Activated T-cell treated with anti-CD3 and anti-CD28 coated beads, Interleukin-2, amount 50 U/mL, for 24 hours (primary cell): ENCODE measurements around the gene PIK3R5.

Source experiments
- DNase-seq: peaks from one replicate; pipeline ENCODE4 v3.0.0-alpha.2; 2020
- H3K27ac Mint-ChIP-seq: 2 replicates; pipeline ENCODE4 v1.8.0; 2020; ENCODE audit warnings: mild to moderate bottlenecking, mixed read lengths
- H3K27me3 Mint-ChIP-seq: 2 replicates; pipeline ENCODE4 v1.8.0; 2020; ENCODE audit warnings: mixed read lengths
- H3K36me3 Mint-ChIP-seq: 2 replicates; pipeline ENCODE4 v1.8.0; 2020; ENCODE audit warnings: low read depth, mixed read lengths
- H3K4me1 Mint-ChIP-seq: 2 replicates; pipeline ENCODE4 v1.8.0; 2020; ENCODE audit warnings: low read depth, mixed read lengths
- H3K4me3 Mint-ChIP-seq: 2 replicates; pipeline ENCODE4 v1.8.0; 2020; ENCODE audit warnings: mild to moderate bottlenecking, moderate library complexity, mixed read lengths
- H3K9me3 Mint-ChIP-seq: 2 replicates; pipeline ENCODE4 v1.8.0; 2020; ENCODE audit warnings: mixed read lengths

The PIK3R5 gene

DNA sequence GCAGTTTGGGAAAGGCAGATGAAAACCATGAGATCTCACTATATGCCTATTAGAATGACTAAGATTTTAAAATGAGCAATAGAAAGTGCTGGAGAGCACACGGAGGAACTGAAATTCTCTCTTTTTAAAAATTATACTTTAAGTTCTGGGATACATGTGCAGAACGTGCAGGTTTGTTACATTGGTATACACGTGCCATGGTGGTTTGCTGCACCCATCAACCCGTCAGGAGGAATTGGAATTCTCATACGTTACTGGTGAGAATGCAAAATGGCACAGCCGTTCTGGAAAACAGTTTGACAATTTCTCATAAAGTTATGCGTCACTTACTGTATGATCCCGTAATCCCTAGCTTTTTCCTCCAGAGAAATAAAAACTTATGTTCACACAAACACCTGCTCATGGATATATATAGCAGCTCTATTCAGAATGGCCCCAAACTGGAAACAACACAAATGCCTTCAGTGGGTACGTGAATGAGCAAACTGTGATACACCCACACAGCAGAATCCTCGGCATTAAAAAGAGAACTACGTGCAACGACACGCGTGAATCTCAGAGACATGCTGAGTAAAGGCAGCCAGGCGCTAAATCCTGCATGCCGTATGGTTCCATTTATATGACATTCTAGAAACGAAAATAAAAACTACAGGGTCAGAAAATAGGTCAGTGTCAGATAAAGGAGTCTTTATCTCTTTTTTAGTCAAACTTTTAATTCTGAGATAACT, 109.9 kb downstream of the PIK3R5 start:
- Mint-ChIP-seq H3K36me3 (no peaks in the 10 kb centered on the region), H3K27ac (no peak overlapping the region), H3K4me3 (no peak overlapping the region)

DNA sequence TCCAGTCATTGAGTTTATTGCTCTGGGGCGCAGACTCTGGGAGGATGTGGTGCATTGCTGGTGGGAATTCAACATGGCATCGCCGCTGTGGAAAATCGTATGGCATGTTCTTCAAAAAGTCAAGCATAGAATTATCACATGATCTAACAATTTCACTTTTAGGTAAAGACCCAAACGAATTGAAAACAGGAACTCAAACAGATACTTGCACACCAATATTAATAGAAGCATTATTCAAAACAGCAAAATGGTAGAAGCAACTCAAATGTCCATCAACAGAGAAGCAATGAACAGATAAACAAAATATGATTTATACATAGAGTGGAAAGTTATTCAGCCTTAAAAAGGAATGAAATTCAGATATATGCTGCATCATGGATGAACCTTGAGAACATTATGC, 113.9 kb downstream of the PIK3R5 start:
- no peak for DNase-seq
- Mint-ChIP-seq H3K4me3 (no peak overlapping the region), H3K9me3 (no peaks in the 10 kb centered on the region), H3K4me1 (peaks cover 19% of the 10 kb centered on the region), H3K27ac (no peak overlapping the region), H3K36me3 (no peaks in the 10 kb centered on the region), H3K27me3 (no peaks in the 10 kb centered on the region)

More for the DNA sequence above, 109.9 kb downstream of the PIK3R5 start:
- DNase-seq: no peak
- no peaks in the 10 kb centered on the region for H3K9me3 Mint-ChIP-seq
- H3K27me3 Mint-ChIP-seq: no peaks in the 10 kb centered on the region
- H3K4me1 Mint-ChIP-seq: peaks cover 44% of the 10 kb centered on the region

GRCh38 chr17:8849311-8850041, 116.0 kb downstream of the PIK3R5 start:
- no peak for DNase-seq
- Mint-ChIP-seq H3K9me3 (no peaks in the 10 kb centered on the region), H3K4me3 (no peak overlapping the region), H3K4me1 (peaks cover 5% of the 10 kb centered on the region), H3K27ac (no peak overlapping the region), H3K27me3 (no peaks in the 10 kb centered on the region), H3K36me3 (no peaks in the 10 kb centered on the region)

DNA sequence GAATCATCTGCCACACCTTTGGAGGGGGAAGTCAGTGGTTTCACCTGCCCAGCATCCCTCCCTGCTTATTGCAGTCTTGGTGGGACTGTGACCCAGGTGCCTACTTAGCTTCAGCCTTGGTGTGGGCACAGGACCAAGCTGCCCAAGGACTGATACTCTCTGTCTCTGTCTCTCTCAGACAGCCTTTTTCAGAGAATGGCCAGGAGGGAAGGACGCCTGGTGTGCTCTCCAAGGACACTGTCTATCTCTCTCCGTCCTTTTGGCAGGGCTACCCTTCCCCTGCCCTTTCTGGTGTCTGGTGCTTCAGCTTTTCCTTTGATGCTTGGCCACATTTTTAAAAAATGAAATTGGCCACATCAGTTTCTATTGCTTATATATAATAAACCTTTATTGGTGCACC, 117.6 kb downstream of the PIK3R5 start:
- peaks cover 5% of the 10 kb centered on the region for H3K4me1 Mint-ChIP-seq
- no peak overlapping the region for H3K27ac Mint-ChIP-seq
- no peak for DNase-seq
- H3K4me3 Mint-ChIP-seq: no peak overlapping the region
- H3K9me3 Mint-ChIP-seq: no peaks in the 10 kb centered on the region
- no peaks in the 10 kb centered on the region for H3K27me3 Mint-ChIP-seq
- H3K36me3 Mint-ChIP-seq: no peaks in the 10 kb centered on the region

- Mint-ChIP-seq H3K9me3 (no peaks in the 10 kb centered on the region), H3K36me3 (no peaks in the 10 kb centered on the region), H3K4me1 (peaks cover 5% of the 10 kb centered on the region), H3K4me3 (no peak overlapping the region), H3K27me3 (no peaks in the 10 kb centered on the region), H3K27ac (no peak overlapping the region)
- DNase-seq: no peak
Measured at GRCh38 chr17:8846768-8847211, 118.7 kb downstream of the PIK3R5 start.

GRCh38 chr17:8844229-8845218, 121.0 kb downstream of the PIK3R5 start:
- H3K36me3 Mint-ChIP-seq: no peaks in the 10 kb centered on the region
- no peaks in the 10 kb centered on the region for H3K27me3 Mint-ChIP-seq
- DNase-seq: no peak
- peaks cover 5% of the 10 kb centered on the region for H3K4me1 Mint-ChIP-seq
- H3K9me3 Mint-ChIP-seq: no peaks in the 10 kb centered on the region
- no peak overlapping the region for H3K4me3 Mint-ChIP-seq
- no peak overlapping the region for H3K27ac Mint-ChIP-seq

GRCh38 chr17:8843344-8843743, 122.2 kb downstream of the PIK3R5 start:
- Mint-ChIP-seq H3K9me3 (no peaks in the 10 kb centered on the region), H3K27me3 (no peaks in the 10 kb centered on the region), H3K4me3 (no peak overlapping the region), H3K27ac (no peak overlapping the region), H3K36me3 (no peaks in the 10 kb centered on the region), H3K4me1 (peaks cover 5% of the 10 kb centered on the region)
- no peak for DNase-seq

GRCh38 chr17:8841844-8842243, 123.7 kb downstream of the PIK3R5 start:
- H3K9me3 Mint-ChIP-seq: no peaks in the 10 kb centered on the region
- no peak for DNase-seq

GRCh38 chr17:8839410-8839935, 126.0 kb downstream of the PIK3R5 start:
- Mint-ChIP-seq H3K27ac (no peak overlapping the region), H3K36me3 (no peaks in the 10 kb centered on the region), H3K4me1 (no peaks in the 10 kb centered on the region), H3K4me3 (no peak overlapping the region), H3K9me3 (no peaks in the 10 kb centered on the region), H3K27me3 (no peaks in the 10 kb centered on the region)
- DNase-seq: no peak

More at GRCh38 chr17:8841844-8842243, 123.7 kb downstream of the PIK3R5 start:
- Mint-ChIP-seq H3K27me3 (no peaks in the 10 kb centered on the region), H3K4me1 (peaks cover 1% of the 10 kb centered on the region), H3K36me3 (no peaks in the 10 kb centered on the region), H3K4me3 (no peak overlapping the region), H3K27ac (no peak overlapping the region)

DNA sequence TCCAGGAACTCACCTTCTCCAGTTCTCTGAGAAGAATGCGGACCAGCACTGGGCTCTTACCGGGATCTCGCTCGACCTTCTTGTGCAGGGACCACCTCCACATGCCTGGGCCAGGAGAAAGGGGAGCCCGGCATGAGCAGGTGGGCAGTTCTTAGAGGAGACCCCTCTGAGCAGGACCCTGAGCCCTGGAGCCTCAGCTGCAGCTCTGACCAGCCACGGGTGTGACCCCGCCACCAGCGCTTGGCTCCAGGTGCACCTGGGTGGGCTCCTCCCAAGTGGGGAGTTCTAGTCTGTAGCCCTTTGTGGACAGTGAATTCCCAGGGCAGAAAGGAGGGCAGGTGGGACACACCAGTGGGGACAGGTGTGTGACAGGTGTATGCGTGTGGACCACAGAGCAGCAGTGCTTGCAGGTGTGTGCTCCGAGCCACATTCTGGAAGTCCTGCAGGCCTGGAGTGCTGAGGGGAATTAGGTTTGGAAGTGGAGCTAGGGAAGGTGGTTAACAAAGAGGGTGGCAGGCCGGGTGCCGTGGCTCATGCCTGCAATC, 126.9 kb downstream of the PIK3R5 start:
- H3K4me1 Mint-ChIP-seq: no peaks in the 10 kb centered on the region
- no peak overlapping the region for H3K27ac Mint-ChIP-seq
- no peak for DNase-seq
- no peaks in the 10 kb centered on the region for H3K36me3 Mint-ChIP-seq
- no peaks in the 10 kb centered on the region for H3K9me3 Mint-ChIP-seq
- no peaks in the 10 kb centered on the region for H3K27me3 Mint-ChIP-seq
- no peak overlapping the region for H3K4me3 Mint-ChIP-seq

DNA sequence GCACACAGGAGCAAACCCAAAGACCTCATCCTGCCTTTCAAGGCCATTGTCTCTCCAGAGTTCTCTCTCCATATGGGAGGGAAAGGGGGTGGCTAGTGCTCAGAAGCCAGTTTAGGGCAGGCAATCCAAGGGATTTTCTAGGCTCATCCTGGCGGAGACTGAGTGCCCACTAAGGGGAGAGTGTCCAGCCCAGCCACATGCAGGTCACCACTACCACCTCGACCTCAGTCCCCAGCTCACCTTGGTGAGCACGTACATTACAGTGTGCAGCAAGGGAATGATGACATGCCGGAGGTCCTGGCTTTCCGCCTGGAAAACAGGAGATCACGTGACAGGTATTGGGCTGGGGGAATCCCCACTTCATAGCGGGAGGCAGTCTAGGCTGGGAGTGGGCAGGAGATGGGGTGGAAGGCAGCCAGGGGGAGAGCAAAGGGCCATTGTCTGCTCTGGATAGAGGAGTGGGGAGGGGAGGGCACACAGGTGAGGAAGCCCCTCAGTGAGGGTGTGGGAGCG, 127.9 kb downstream of the PIK3R5 start:
- Mint-ChIP-seq H3K4me1 (no peaks in the 10 kb centered on the region), H3K9me3 (no peaks in the 10 kb centered on the region), H3K4me3 (no peak overlapping the region), H3K27me3 (no peaks in the 10 kb centered on the region), H3K36me3 (no peaks in the 10 kb centered on the region), H3K27ac (no peak overlapping the region)
- no peak for DNase-seq

- no peak overlapping the region for H3K27ac Mint-ChIP-seq
- no peak for DNase-seq
- H3K9me3 Mint-ChIP-seq: no peaks in the 10 kb centered on the region
- H3K4me1 Mint-ChIP-seq: no peaks in the 10 kb centered on the region
- H3K4me3 Mint-ChIP-seq: no peak overlapping the region
- no peaks in the 10 kb centered on the region for H3K27me3 Mint-ChIP-seq
- H3K36me3 Mint-ChIP-seq: no peaks in the 10 kb centered on the region
Measured at GRCh38 chr17:8836821-8837562, 128.5 kb downstream of the PIK3R5 start.

DNA sequence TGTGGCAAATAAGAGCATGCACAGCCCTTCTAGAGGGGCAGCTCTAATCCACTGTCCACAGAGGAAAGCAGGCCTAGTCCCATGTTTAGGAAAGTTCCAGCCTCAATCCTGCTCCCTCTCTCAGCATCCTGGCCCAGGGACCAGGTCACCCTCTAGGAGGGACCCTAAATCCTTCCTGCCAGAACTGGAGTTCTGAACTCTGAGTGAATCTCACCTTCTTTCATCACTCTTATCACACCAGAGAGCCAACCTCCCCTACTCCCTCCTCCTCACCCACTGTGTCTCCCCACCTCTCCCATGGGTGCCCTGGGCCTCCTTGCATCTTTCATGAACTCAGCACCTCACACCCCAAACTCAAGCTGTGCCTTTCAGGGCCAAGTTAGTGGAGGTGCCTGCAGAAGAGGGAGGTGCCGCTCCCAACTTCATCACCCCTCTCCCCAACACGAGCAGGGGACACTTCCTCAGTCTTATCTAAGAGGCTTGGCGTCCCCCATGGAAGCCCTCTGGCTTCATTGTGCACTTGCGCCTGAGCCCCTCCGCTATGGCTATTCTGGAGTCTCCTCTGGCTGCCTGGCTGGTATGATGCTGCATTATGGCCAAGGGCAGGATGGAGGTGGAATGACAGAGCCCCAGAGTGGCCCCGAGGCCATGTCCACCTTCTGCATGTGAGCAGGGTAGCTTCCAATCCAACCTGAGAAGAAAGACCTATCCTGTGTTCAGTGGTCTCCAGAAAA, 129.7 kb downstream of the PIK3R5 start:
- no peak for DNase-seq
- Mint-ChIP-seq H3K27me3 (no peaks in the 10 kb centered on the region), H3K4me3 (no peak overlapping the region), H3K27ac (no peak overlapping the region), H3K4me1 (no peaks in the 10 kb centered on the region), H3K36me3 (no peaks in the 10 kb centered on the region), H3K9me3 (no peaks in the 10 kb centered on the region)
